Measurements from ENCODE around the gene TEX12. TPM values are rescaled to one million over a fixed set of nuclear protein-coding genes. Genes with fewer than 3 reads are reported as not detected.
A peak's percentile ranks its signal among the peaks of the same experiment; 100 is the strongest.
"Not testable (repeated sequence)": the region's sequence is repeated elsewhere in the genome, so short reads cannot be mapped to it uniquely, and the experiment has no call there.

The TEX12 gene
- total RNA-seq, 2 donors from 2014 or later = 4.0 TPM; not detected in 1

- Histone ChIP-seq H3K4me1 (replicated peaks) (no peaks in the 10 kb centered on the region), H3K27ac (no peak overlapping the region), H3K27me3 (replicated peaks; ENCODE audit: insufficient read depth) (no peaks in the 10 kb centered on the region), H3K9me3 (no peaks in the 10 kb centered on the region), H3K4me3 (no peak overlapping the region), H3K36me3 (no peaks in the 10 kb centered on the region)
- intact Hi-C loops (cut with DNase I) = no loop called here
- DNase-seq (ENCODE audit: low spot score) = no peak
- TF ChIP-seq CTCF (IDR thresholded peaks at IDR 0.05) (no peak), POLR2AphosphoS5 (IDR thresholded peaks at IDR 0.05) (no peak), POLR2A (IDR thresholded peaks at IDR 0.05) (no peak)
- WGBS = 69% methylated on average over 2 of the region's 2 CpGs
Observed at GRCh38 chr11:112160091-112160848, 6.9 kb upstream of the TEX12 start.

- H3K4me3 ChIP-seq = no peak overlapping the region
- no peaks in the 10 kb centered on the region for H3K4me1 ChIP-seq (replicated peaks)
- intact Hi-C loops (cut with DNase I) = no loop called here
- no peak for DNase-seq (ENCODE audit: low spot score)
- no peaks in the 10 kb centered on the region for H3K36me3 ChIP-seq
- 23% methylated on average over 1 of the region's 1 CpG for WGBS
- no peaks in the 10 kb centered on the region for H3K9me3 ChIP-seq
- peak overlapping the region in 1 of 2 donors; percentile 20 for H3K27ac ChIP-seq
- TF ChIP-seq CTCF (IDR thresholded peaks at IDR 0.05) = no peak
- no peaks in the 10 kb centered on the region for H3K27me3 ChIP-seq (replicated peaks; ENCODE audit: insufficient read depth)
Observed at GRCh38 chr11:112161012-112161411, 6.2 kb upstream of the TEX12 start.

GRCh38 chr11:112162200-112162599 is 5.0 kb upstream of the TEX12 start:
- H3K4me1 ChIP-seq (replicated peaks); H3K27me3 ChIP-seq (replicated peaks; ENCODE audit: insufficient read depth); H3K36me3 ChIP-seq; H3K27ac ChIP-seq; H3K4me3 ChIP-seq; DNase-seq (ENCODE audit: low spot score); intact Hi-C loops (cut with DNase I); H3K9me3 ChIP-seq: not testable (repeated sequence)
- WGBS = 94% methylated on average over 1 of the region's 1 CpG

- intact Hi-C loops (cut with DNase I) = no loop called here
- DNase-seq (ENCODE audit: low spot score) = no peak
- 43% methylated on average over 6 of the region's 6 CpGs for WGBS
- Histone ChIP-seq H3K27ac (no peak overlapping the region), H3K9me3 (no peaks in the 10 kb centered on the region), H3K4me1 (replicated peaks) (no peaks in the 10 kb centered on the region), H3K4me3 (no peak overlapping the region), H3K27me3 (replicated peaks; ENCODE audit: insufficient read depth) (no peaks in the 10 kb centered on the region), H3K36me3 (no peaks in the 10 kb centered on the region)
- TF ChIP-seq POLR2A (IDR thresholded peaks at IDR 0.05) (no peak), CTCF (IDR thresholded peaks at IDR 0.05) (no peak), POLR2AphosphoS5 (IDR thresholded peaks at IDR 0.05) (no peak)
Observed at GRCh38 chr11:112162761-112163546, 4.2 kb upstream of the TEX12 start.

GRCh38 chr11:112163875-112164685 is 3.1 kb upstream of the TEX12 start, which contains the start of gene IL18:
IL18 (minus strand) TSS chr11:112164094; CDS start chr11:112155053, 9,041 bp downstream.
- intact Hi-C loops (cut with DNase I) = no loop called here
- H3K4me3 ChIP-seq = no peak within 1 kb of the TSS
- 63% methylated on average over 12 of the region's 12 CpGs for whole genome bisulfite sequencing
- DNase-seq (ENCODE audit: low spot score) = no peak
- no peaks in the 10 kb centered on the region for H3K4me1 ChIP-seq (replicated peaks)
- TF ChIP-seq POLR2A (IDR thresholded peaks at IDR 0.05) (peak; percentile 30), CTCF (IDR thresholded peaks at IDR 0.05) (no peak)
- no peaks in the 10 kb centered on the region for H3K9me3 ChIP-seq
- no peak within 1 kb of the TSS for H3K27ac ChIP-seq
- no peaks in the 10 kb centered on the region for H3K27me3 ChIP-seq (replicated peaks; ENCODE audit: insufficient read depth)
- H3K36me3 ChIP-seq = no peaks in the 10 kb centered on the region

All from prostate gland (tissue), 2 donors.